ENCODE results near the gene ITK.
"Not testable (repeated sequence)": the region's sequence is repeated elsewhere in the genome, so short reads cannot be mapped to it uniquely, and the experiment has no call there.

The ITK gene

GRCh38 chr5:157233515-157233914 lies 52.9 kb downstream of the ITK start:
- no peaks in the 10 kb centered on the region for H3K36me3 ChIP-seq (ENCODE audit: control insufficient read depth, low read depth, low read length)
- H3K4me1 ChIP-seq (ENCODE audit: control insufficient read depth, low read depth, low read length): no peaks in the 10 kb centered on the region
- no peaks in the 10 kb centered on the region for H3K9me3 ChIP-seq (ENCODE audit: control insufficient read depth, low read depth, low read length)
- no peak overlapping the region for H3K4me3 ChIP-seq (ENCODE audit: low read length)
- no peaks in the 10 kb centered on the region for H3K27me3 ChIP-seq (ENCODE audit: control insufficient read depth, insufficient read depth, low read length)
- H3K27ac ChIP-seq (ENCODE audit: low read length): no peak overlapping the region
- H3K9ac ChIP-seq (ENCODE audit: low read length): no peak overlapping the region

DNA sequence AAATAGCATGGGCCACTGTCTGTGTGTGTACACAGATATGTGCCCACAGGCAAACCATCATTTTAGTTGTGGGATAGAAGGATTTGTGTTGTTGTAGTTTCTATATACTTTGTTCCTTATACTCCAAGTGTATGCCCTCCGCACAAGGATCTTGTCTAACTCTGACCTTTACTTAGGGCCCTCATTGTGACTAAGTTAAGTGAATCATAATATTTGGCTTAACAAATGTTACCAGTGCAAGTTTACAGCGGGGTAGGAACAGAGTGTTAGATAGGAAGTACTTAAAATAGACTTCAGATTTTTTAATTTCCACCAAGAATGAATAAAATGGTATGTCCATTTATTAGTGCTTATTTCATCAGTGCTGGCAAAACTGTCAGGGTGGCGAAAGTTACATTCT lies 55.8 kb downstream of the ITK start:
- Histone ChIP-seq H3K4me1 (ENCODE audit: control insufficient read depth, low read depth, low read length) (no peaks in the 10 kb centered on the region), H3K9ac (ENCODE audit: low read length) (no peak overlapping the region), H3K27me3 (ENCODE audit: control insufficient read depth, insufficient read depth, low read length) (no peaks in the 10 kb centered on the region), H3K27ac (ENCODE audit: low read length) (no peak overlapping the region), H3K9me3 (ENCODE audit: control insufficient read depth, low read depth, low read length) (no peaks in the 10 kb centered on the region), H3K4me3 (ENCODE audit: low read length) (no peak overlapping the region), H3K36me3 (ENCODE audit: control insufficient read depth, low read depth, low read length) (no peaks in the 10 kb centered on the region)

GRCh38 chr5:157241483-157241882 lies 60.8 kb downstream of the ITK start:
- Histone ChIP-seq H3K9ac (ENCODE audit: low read length) (no peak overlapping the region), H3K36me3 (ENCODE audit: control insufficient read depth, low read depth, low read length) (no peaks in the 10 kb centered on the region), H3K4me1 (ENCODE audit: control insufficient read depth, low read depth, low read length) (peaks cover 10% of the 10 kb centered on the region), H3K27ac (ENCODE audit: low read length) (no peak overlapping the region), H3K4me3 (ENCODE audit: low read length) (no peak overlapping the region), H3K9me3 (ENCODE audit: control insufficient read depth, low read depth, low read length) (no peaks in the 10 kb centered on the region), H3K27me3 (ENCODE audit: control insufficient read depth, insufficient read depth, low read length) (no peaks in the 10 kb centered on the region)

GRCh38 chr5:157244704-157245103 lies 64.1 kb downstream of the ITK start:
- H3K4me1 ChIP-seq (ENCODE audit: control insufficient read depth, low read depth, low read length): peaks cover 10% of the 10 kb centered on the region
- not testable (repeated sequence) for H3K9ac ChIP-seq (ENCODE audit: low read length); H3K27ac ChIP-seq (ENCODE audit: low read length); H3K27me3 ChIP-seq (ENCODE audit: control insufficient read depth, insufficient read depth, low read length); H3K9me3 ChIP-seq (ENCODE audit: control insufficient read depth, low read depth, low read length); H3K4me3 ChIP-seq (ENCODE audit: low read length); H3K36me3 ChIP-seq (ENCODE audit: control insufficient read depth, low read depth, low read length)

- Histone ChIP-seq H3K27ac (ENCODE audit: low read length) (peak overlapping the region; percentile 3), H3K9ac (ENCODE audit: low read length) (peak overlapping the region; percentile 12), H3K9me3 (ENCODE audit: control insufficient read depth, low read depth, low read length) (no peaks in the 10 kb centered on the region), H3K36me3 (ENCODE audit: control insufficient read depth, low read depth, low read length) (no peaks in the 10 kb centered on the region), H3K4me1 (ENCODE audit: control insufficient read depth, low read depth, low read length) (peaks cover 10% of the 10 kb centered on the region), H3K27me3 (ENCODE audit: control insufficient read depth, insufficient read depth, low read length) (no peaks in the 10 kb centered on the region), H3K4me3 (ENCODE audit: low read length) (no peak overlapping the region)
Measured at GRCh38 chr5:157245476-157245875, 64.8 kb downstream of the ITK start.

DNA sequence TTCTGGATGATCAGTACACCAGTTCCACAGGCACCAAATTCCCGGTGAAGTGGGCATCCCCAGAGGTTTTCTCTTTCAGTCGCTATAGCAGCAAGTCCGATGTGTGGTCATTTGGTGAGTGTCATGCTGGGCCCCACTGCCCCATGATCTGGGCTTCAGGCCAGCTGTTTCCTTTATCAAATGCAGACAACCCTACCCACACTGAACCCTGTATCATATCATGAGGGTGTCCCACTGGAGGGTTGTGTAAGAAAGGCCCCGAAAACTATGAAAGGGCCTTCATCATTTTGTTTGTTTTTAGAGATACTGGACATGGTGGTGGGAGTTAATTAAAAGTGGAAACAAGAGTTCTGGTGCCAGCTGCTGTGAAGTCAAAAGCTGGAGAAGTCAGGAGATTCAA lies 65.2 kb downstream of the ITK start:
- Histone ChIP-seq H3K36me3 (ENCODE audit: control insufficient read depth, low read depth, low read length) (no peaks in the 10 kb centered on the region), H3K4me3 (ENCODE audit: low read length) (no peak overlapping the region), H3K27ac (ENCODE audit: low read length) (peak overlapping the region; percentile 3)

GRCh38 chr5:157247267-157247666 lies 66.6 kb downstream of the ITK start:
- no peaks in the 10 kb centered on the region for H3K9me3 ChIP-seq (ENCODE audit: control insufficient read depth, low read depth, low read length)
- peaks cover 10% of the 10 kb centered on the region for H3K4me1 ChIP-seq (ENCODE audit: control insufficient read depth, low read depth, low read length)
- no peaks in the 10 kb centered on the region for H3K27me3 ChIP-seq (ENCODE audit: control insufficient read depth, insufficient read depth, low read length)
- H3K9ac ChIP-seq (ENCODE audit: low read length): no peak overlapping the region
- H3K36me3 ChIP-seq (ENCODE audit: control insufficient read depth, low read depth, low read length): no peaks in the 10 kb centered on the region
- no peak overlapping the region for H3K4me3 ChIP-seq (ENCODE audit: low read length)
- H3K27ac ChIP-seq (ENCODE audit: low read length): no peak overlapping the region

More for the DNA sequence above, 65.2 kb downstream of the ITK start:
- Histone ChIP-seq H3K9me3 (ENCODE audit: control insufficient read depth, low read depth, low read length) (no peaks in the 10 kb centered on the region), H3K4me1 (ENCODE audit: control insufficient read depth, low read depth, low read length) (peaks cover 10% of the 10 kb centered on the region), H3K9ac (ENCODE audit: low read length) (peak overlapping the region; percentile 12), H3K27me3 (ENCODE audit: control insufficient read depth, insufficient read depth, low read length) (no peaks in the 10 kb centered on the region)

- Histone ChIP-seq H3K27ac (ENCODE audit: low read length) (no peak overlapping the region), H3K4me1 (ENCODE audit: control insufficient read depth, low read depth, low read length) (peaks cover 10% of the 10 kb centered on the region), H3K4me3 (ENCODE audit: low read length) (no peak overlapping the region), H3K9ac (ENCODE audit: low read length) (no peak overlapping the region), H3K36me3 (ENCODE audit: control insufficient read depth, low read depth, low read length) (no peaks in the 10 kb centered on the region), H3K27me3 (ENCODE audit: control insufficient read depth, insufficient read depth, low read length) (no peaks in the 10 kb centered on the region), H3K9me3 (ENCODE audit: control insufficient read depth, low read depth, low read length) (no peaks in the 10 kb centered on the region)
Measured at GRCh38 chr5:157248821-157249470, 68.3 kb downstream of the ITK start.

GRCh38 chr5:157252711-157253465 lies 72.2 kb downstream of the ITK start:
- no peaks in the 10 kb centered on the region for H3K4me1 ChIP-seq (ENCODE audit: control insufficient read depth, low read depth, low read length)
- no peaks in the 10 kb centered on the region for H3K36me3 ChIP-seq (ENCODE audit: control insufficient read depth, low read depth, low read length)
- H3K4me3 ChIP-seq (ENCODE audit: low read length): no peak overlapping the region
- H3K9me3 ChIP-seq (ENCODE audit: control insufficient read depth, low read depth, low read length): no peaks in the 10 kb centered on the region
- no peak overlapping the region for H3K27ac ChIP-seq (ENCODE audit: low read length)
- no peak overlapping the region for H3K9ac ChIP-seq (ENCODE audit: low read length)
- no peaks in the 10 kb centered on the region for H3K27me3 ChIP-seq (ENCODE audit: control insufficient read depth, insufficient read depth, low read length)

GRCh38 chr5:157253547-157253946 lies 72.9 kb downstream of the ITK start:
- no peaks in the 10 kb centered on the region for H3K27me3 ChIP-seq (ENCODE audit: control insufficient read depth, insufficient read depth, low read length)
- H3K4me1 ChIP-seq (ENCODE audit: control insufficient read depth, low read depth, low read length): no peaks in the 10 kb centered on the region
- H3K27ac ChIP-seq (ENCODE audit: low read length): no peak overlapping the region
- no peaks in the 10 kb centered on the region for H3K9me3 ChIP-seq (ENCODE audit: control insufficient read depth, low read depth, low read length)
- no peak overlapping the region for H3K9ac ChIP-seq (ENCODE audit: low read length)
- H3K36me3 ChIP-seq (ENCODE audit: control insufficient read depth, low read depth, low read length): no peaks in the 10 kb centered on the region
- H3K4me3 ChIP-seq (ENCODE audit: low read length): no peak overlapping the region

- no peaks in the 10 kb centered on the region for H3K36me3 ChIP-seq (ENCODE audit: control insufficient read depth, low read depth, low read length)
- H3K9ac ChIP-seq (ENCODE audit: low read length): no peak overlapping the region
- H3K9me3 ChIP-seq (ENCODE audit: control insufficient read depth, low read depth, low read length): no peaks in the 10 kb centered on the region
- no peaks in the 10 kb centered on the region for H3K27me3 ChIP-seq (ENCODE audit: control insufficient read depth, insufficient read depth, low read length)
- H3K27ac ChIP-seq (ENCODE audit: low read length): no peak overlapping the region
- no peak overlapping the region for H3K4me3 ChIP-seq (ENCODE audit: low read length)
- H3K4me1 ChIP-seq (ENCODE audit: control insufficient read depth, low read depth, low read length): no peaks in the 10 kb centered on the region
Measured at GRCh38 chr5:157258450-157258849, 77.8 kb downstream of the ITK start.

DNA sequence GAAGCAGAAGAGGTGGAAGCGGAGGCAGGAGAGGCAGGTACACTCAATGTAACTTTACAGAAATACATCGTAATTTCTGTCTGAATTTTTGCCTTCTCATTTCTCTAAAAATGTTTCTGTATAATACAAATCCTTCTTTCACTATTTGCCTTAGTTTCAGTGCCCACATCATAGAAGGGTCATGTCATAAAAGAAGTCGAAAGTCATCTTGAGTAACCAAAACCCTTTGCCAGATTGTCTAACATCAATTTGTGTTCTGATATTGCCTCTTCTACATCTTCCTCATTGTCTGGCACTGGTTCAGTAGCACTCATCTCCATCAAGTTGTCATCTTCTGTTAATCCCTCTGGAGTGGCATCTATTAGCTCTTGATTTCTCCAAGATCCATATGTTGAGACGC lies 79.1 kb downstream of the ITK start:
- no peak overlapping the region for H3K27ac ChIP-seq (ENCODE audit: low read length)
- no peaks in the 10 kb centered on the region for H3K9me3 ChIP-seq (ENCODE audit: control insufficient read depth, low read depth, low read length)
- no peaks in the 10 kb centered on the region for H3K27me3 ChIP-seq (ENCODE audit: control insufficient read depth, insufficient read depth, low read length)
- H3K36me3 ChIP-seq (ENCODE audit: control insufficient read depth, low read depth, low read length): no peaks in the 10 kb centered on the region
- H3K9ac ChIP-seq (ENCODE audit: low read length): no peak overlapping the region
- H3K4me3 ChIP-seq (ENCODE audit: low read length): no peak overlapping the region
- H3K4me1 ChIP-seq (ENCODE audit: control insufficient read depth, low read depth, low read length): no peaks in the 10 kb centered on the region

Data from iPS-18a (cell line).